ENCODE measurements around the gene DTD1. TPM values are rescaled to one million over a fixed set of nuclear protein-coding genes. Genes with fewer than 3 reads are reported as not detected.

Gene DTD1
- total RNA-seq, 4 donors from 2014 or later = 31.0 to 49.8 (median 39.7) TPM

DNA sequence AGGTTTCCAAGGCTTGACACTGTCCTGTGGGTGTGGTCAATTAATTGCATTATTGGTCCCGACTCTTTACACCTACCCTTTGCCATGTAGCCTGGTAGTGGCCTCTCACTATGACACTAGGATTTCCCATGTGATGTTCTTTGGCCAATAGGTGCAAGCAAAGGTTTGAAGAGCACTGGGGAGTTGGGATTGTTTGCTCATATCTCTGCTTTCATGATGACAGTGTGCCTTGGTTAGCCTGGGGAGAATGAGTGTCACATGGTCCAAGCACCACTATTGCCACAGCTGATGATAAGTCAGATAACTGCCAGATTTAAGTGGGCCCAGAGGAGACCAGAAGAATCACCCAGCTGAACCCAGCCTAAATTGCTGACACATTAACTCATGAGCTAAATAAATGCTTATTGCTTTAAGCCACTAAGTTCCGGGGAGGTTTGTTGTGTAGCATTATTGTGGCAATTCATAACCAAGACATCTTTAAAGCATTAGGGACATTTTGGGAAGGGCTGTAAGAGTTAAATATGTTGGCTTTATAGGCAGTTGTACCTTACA is 208.5 kb downstream of the DTD1 start:
- Histone ChIP-seq H3K27ac (no peak overlapping the region), H3K4me1 (peaks cover 0 to 18% (median 5%) of the 10 kb centered on the region in 4 donors), H3K9me3 (peaks cover 0 to 7% (median 2%) of the 10 kb centered on the region in 4 donors), H3K4me3 (no peak overlapping the region), H3K27me3 (no peaks in the 10 kb centered on the region), H3K36me3 (no peaks in the 10 kb centered on the region)
- TF ChIP-seq EP300 (IDR thresholded peaks at IDR 0.05) (no peak), POLR2A (IDR thresholded peaks at IDR 0.05) (no peak)
- TF ChIP-seq, protein P1, sequence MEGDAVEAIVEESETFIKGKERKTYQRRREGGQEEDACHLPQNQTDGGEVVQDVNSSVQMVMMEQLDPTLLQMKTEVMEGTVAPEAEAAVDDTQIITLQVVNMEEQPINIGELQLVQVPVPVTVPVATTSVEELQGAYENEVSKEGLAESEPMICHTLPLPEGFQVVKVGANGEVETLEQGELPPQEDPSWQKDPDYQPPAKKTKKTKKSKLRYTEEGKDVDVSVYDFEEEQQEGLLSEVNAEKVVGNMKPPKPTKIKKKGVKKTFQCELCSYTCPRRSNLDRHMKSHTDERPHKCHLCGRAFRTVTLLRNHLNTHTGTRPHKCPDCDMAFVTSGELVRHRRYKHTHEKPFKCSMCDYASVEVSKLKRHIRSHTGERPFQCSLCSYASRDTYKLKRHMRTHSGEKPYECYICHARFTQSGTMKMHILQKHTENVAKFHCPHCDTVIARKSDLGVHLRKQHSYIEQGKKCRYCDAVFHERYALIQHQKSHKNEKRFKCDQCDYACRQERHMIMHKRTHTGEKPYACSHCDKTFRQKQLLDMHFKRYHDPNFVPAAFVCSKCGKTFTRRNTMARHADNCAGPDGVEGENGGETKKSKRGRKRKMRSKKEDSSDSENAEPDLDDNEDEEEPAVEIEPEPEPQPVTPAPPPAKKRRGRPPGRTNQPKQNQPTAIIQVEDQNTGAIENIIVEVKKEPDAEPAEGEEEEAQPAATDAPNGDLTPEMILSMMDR (IDR thresholded peaks at IDR 0.05) = no peak
- 83 to 93% methylated on average over 2 of the region's 2 CpGs for WGBS, 2 donors
- DNase-seq (ENCODE audit: low spot score in 2 of 2) = no peak

DNA sequence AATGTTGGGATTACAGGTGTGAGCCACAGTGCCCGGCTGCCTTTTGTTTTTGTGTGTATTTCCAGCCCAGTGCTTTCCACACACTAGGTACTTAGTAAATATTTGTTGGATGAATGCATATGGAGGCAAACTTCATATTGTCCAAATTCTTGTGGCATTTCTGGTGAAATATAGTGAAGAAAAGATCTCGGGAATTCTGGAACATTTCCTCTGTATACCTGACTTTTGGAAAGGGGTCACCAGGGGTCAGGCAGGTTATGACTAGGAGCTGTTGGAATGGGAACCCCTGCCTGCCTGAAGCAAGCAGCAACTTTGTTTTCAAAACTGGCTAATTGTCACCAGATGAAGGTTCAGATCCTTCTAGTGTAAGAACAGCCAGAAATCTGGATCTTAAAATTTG is 213.7 kb downstream of the DTD1 start:
- Histone ChIP-seq H3K27me3 (no peaks in the 10 kb centered on the region), H3K9me3 (peaks cover 0 to under 1% (median under 1%) of the 10 kb centered on the region in 4 donors), H3K36me3 (no peaks in the 10 kb centered on the region), H3K4me3 (no peak overlapping the region), H3K4me1 (no peaks in the 10 kb centered on the region), H3K27ac (no peak overlapping the region)
- TF ChIP-seq EP300 (IDR thresholded peaks at IDR 0.05) (no peak), POLR2A (IDR thresholded peaks at IDR 0.05) (no peak)
- TF ChIP-seq, protein P1 (IDR thresholded peaks at IDR 0.05) = no peak
- 84 to 98% methylated on average over 2 of the region's 2 CpGs for whole genome bisulfite sequencing, 2 donors
- no peak for DNase-seq (ENCODE audit: low spot score in 2 of 2)

DNA sequence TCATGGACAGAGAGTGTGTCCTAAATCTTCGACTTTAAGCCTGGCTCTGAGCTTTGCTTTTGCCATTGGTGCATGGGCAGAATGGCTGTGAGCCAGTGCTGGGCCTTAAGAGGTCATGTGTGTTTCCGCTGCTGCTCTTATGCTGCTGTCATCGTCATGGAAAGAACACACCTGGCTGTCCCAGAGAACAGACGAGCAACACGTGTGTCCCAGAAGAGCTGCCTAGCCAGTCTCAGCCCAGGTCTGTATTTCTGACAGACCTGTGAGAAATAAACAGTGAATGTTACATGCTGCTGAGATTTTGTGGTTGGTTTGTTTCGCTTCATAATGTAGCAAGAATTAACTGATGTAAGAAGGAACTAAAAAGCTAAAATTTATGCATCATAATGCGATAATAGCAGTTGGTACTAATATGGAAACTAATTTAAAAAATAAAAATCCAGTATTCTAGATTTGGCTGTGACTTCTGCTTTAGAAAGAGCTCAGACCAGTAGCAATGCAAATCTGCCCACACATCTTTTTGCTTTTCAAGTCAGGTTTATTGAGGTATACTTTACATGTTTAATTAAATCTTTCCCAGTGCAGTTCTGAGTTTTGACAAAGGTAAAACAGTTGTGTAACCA is 214.3 kb downstream of the DTD1 start:
- 79 to 82% methylated on average over 7 of the region's 7 CpGs for WGBS, 2 donors

DNA sequence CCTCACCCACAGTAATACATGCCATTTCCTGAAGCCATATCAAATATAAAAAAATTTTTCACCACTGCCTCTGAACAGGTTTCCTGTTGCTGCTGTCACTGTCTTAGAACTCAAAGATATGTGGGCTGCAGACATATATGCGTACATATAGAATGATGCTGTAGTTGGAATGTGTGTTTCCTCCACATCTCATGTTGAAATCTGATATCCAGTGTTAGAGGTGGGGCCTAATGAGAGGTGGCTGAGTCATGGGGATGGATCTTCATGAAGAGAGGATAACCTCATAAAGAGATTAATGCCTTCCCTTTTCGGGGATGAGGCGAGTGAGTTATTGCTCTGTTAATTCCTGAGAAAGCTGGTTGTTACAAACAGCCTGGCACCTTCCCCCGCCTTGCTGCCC is 218.0 kb downstream of the DTD1 start:
- Histone ChIP-seq H3K36me3 (no peaks in the 10 kb centered on the region), H3K4me1 (no peaks in the 10 kb centered on the region), H3K27ac (no peak overlapping the region), H3K9me3 (no peaks in the 10 kb centered on the region), H3K4me3 (no peak overlapping the region), H3K27me3 (no peaks in the 10 kb centered on the region)
- DNase-seq (ENCODE audit: low spot score in 2 of 2) = no peak
- TF ChIP-seq, protein P1 (IDR thresholded peaks at IDR 0.05) = no peak
- TF ChIP-seq EP300 (IDR thresholded peaks at IDR 0.05) (no peak), POLR2A (IDR thresholded peaks at IDR 0.05) (no peak)
- 76% methylated on average over 4 of the region's 4 CpGs for WGBS, 2 donors

More for the DNA sequence above, 214.3 kb downstream of the DTD1 start:
- H3K4me3 ChIP-seq = no peak overlapping the region
- H3K4me1 ChIP-seq = no peaks in the 10 kb centered on the region
- H3K36me3 ChIP-seq = no peaks in the 10 kb centered on the region
- TF ChIP-seq POLR2A (IDR thresholded peaks at IDR 0.05) (no peak), EP300 (IDR thresholded peaks at IDR 0.05) (no peak)
- no peaks in the 10 kb centered on the region for H3K9me3 ChIP-seq
- DNase-seq (ENCODE audit: low spot score in 2 of 2) = no peak
- H3K27me3 ChIP-seq = no peaks in the 10 kb centered on the region
- no peak overlapping the region for H3K27ac ChIP-seq

DNA sequence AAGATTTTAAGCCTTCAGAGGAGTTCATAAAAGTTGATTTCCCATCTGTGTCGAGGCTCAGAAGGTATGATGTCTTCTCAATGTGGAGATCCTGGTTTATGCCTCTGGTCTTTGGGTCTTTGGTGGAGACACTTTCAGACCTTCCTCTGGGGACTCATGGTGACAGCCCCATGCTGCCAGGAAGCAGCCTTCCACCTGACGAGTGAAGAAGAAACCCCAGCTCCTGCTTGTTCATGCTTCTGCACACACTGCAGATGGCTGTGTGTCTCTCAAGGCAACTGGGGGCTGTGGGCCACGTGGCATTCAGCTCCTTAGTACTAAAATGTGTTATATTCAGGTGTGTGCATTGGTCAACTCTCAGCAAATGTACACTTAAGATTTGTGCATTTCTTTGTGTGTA is 220.9 kb downstream of the DTD1 start:
- no peaks in the 10 kb centered on the region for H3K27me3 ChIP-seq
- no peaks in the 10 kb centered on the region for H3K36me3 ChIP-seq
- DNase-seq (ENCODE audit: low spot score in 2 of 2) = no peak
- no peak overlapping the region for H3K4me3 ChIP-seq
- H3K27ac ChIP-seq = no peak overlapping the region
- no peaks in the 10 kb centered on the region for H3K4me1 ChIP-seq
- H3K9me3 ChIP-seq = no peaks in the 10 kb centered on the region
- TF ChIP-seq EP300 (IDR thresholded peaks at IDR 0.05) (no peak), POLR2A (IDR thresholded peaks at IDR 0.05) (no peak)
- TF ChIP-seq, protein P1 (IDR thresholded peaks at IDR 0.05) = no peak
- WGBS, 2 donors = 42 to 56% methylated on average over 3 of the region's 3 CpGs
